Activated CD8-positive, alpha-beta memory T cell treated with anti-CD3 and anti-CD28 coated beads, Interleukin-2, amount 50 U/mL, for 48 hours (primary cell): ENCODE results near the gene TBCCD1.
"Not testable (repeated sequence)": the region's sequence is repeated elsewhere in the genome, so short reads cannot be mapped to it uniquely, and the experiment has no call there.

Experiments
- DNase-seq: peaks from one replicate; pipeline ENCODE4 v3.0.0-alpha.2; 2020

The TBCCD1 gene

GRCh38 chr3:186544281-186544680 lies 22.9 kb downstream of the TBCCD1 start, which contains the start of gene CRYGS:
TSS of gene CRYGS (minus strand) at chr3:186544380. CDS start at chr3:186544326, 54 bp downstream.
- DNase-seq: no peak

- DNase-seq: no peak
These were observed 26.3 kb downstream of the TBCCD1 start for GRCh38 chr3:186540835-186541226.

- peak; percentile 85 for DNase-seq
These were observed 26.8 kb downstream of the TBCCD1 start for GRCh38 chr3:186540221-186540834.

GRCh38 chr3:186538779-186539178 lies 28.4 kb downstream of the TBCCD1 start:
- DNase-seq: no peak

GRCh38 chr3:186536883-186537844 lies 30.0 kb downstream of the TBCCD1 start:
- DNase-seq: no peak

- no peak for DNase-seq
These were observed 32.9 kb downstream of the TBCCD1 start for GRCh38 chr3:186534113-186534669.

GRCh38 chr3:186532598-186533072 lies 34.5 kb downstream of the TBCCD1 start:
- DNase-seq: no peak

GRCh38 chr3:186531694-186532093 lies 35.4 kb downstream of the TBCCD1 start:
- DNase-seq: not testable (repeated sequence)

GRCh38 chr3:186530415-186530814 lies 36.7 kb downstream of the TBCCD1 start:
- no peak for DNase-seq

- no peak for DNase-seq
These were observed 37.7 kb downstream of the TBCCD1 start for GRCh38 chr3:186529201-186529999.

GRCh38 chr3:186526256-186526606 lies 40.9 kb downstream of the TBCCD1 start:
- no peak for DNase-seq

- no peak for DNase-seq
These were observed 41.5 kb downstream of the TBCCD1 start for GRCh38 chr3:186525369-186526255.

- no peak for DNase-seq
These were observed 42.5 kb downstream of the TBCCD1 start for GRCh38 chr3:186524616-186525015.

GRCh38 chr3:186523434-186523833 lies 43.7 kb downstream of the TBCCD1 start:
- no peak for DNase-seq

- DNase-seq: no peak
These were observed 44.1 kb downstream of the TBCCD1 start for GRCh38 chr3:186523022-186523421.

- DNase-seq: peak; percentile 76
These were observed 45.9 kb downstream of the TBCCD1 start for GRCh38 chr3:186520957-186521842.

- DNase-seq: no peak
These were observed 46.7 kb downstream of the TBCCD1 start for GRCh38 chr3:186520431-186520830.

- peak; percentile 69 for DNase-seq
These were observed 48.0 kb downstream of the TBCCD1 start for GRCh38 chr3:186519021-186519658.

GRCh38 chr3:186517218-186517617 lies 49.9 kb downstream of the TBCCD1 start:
- DNase-seq: no peak

- no peak for DNase-seq
These were observed 50.5 kb downstream of the TBCCD1 start for GRCh38 chr3:186516646-186517045.
